H1 (cell line): ENCODE measurements around the gene RNF130. TPM values are rescaled to one million over a fixed set of nuclear protein-coding genes. Genes with fewer than 3 reads are reported as not detected.

ENCODE experiments used
- BRCA1 ChIP-seq: IDR thresholded peaks from 2 replicates; pipeline ENCODE4 v1.6.1; 2012; ENCODE audit warnings: low read depth, low read length, improper control_type of control experiment
- CREB1 ChIP-seq: IDR thresholded peaks from 2 replicates; pipeline ENCODE4 v1.6.1; 2012; ENCODE audit warnings: inconsistent platforms
- EGR1 ChIP-seq: IDR thresholded peaks from 2 replicates; pipeline ENCODE4 v1.6.1; 2011; ENCODE audit warnings: low read depth, low read length, borderline replicate concordance
- GTF2F1 ChIP-seq: IDR thresholded peaks from 2 replicates; pipeline ENCODE4 v1.6.1; 2012; ENCODE audit warnings: low read depth, low read length, improper control_type of control experiment, borderline replicate concordance
- NRF1 ChIP-seq: IDR thresholded peaks from 2 replicates; pipeline ENCODE4 v1.6.1; 2011; ENCODE audit warnings: mild to moderate bottlenecking, low read depth, low read length, improper control_type of control experiment
- TAF7 ChIP-seq: optimal IDR thresholded peaks from 2 replicates; pipeline ENCODE3; 2011; ENCODE audit warnings: low read depth, mild to moderate bottlenecking, inconsistent platforms, low read length, moderate library complexity, borderline replicate concordance
- TCF12 ChIP-seq: IDR thresholded peaks from 2 replicates; pipeline ENCODE4 v1.6.1; 2011; ENCODE audit warnings: low read depth, mild to moderate bottlenecking, low read length
- polyA plus RNA-seq, 7 experiments: library from polyadenylated mRNA; depleted of rRNA in 3 of 7; stranded (reverse) in 5 of 7; unstranded in 2 of 7; fragments of >200 nt in 5 of 7; fragments of 200-250 nt in 2 of 7; gene quantifications; 1 replicate in 5 of 7; 2 replicates in 1 of 7; 4 replicates in 1 of 7; pipeline versions ENCODE4 v1.2.1 to v1.2.3, GENCODE V29; 2011 to 2013; ENCODE audit warnings: missing spikeins in 2 of 7, mixed read lengths in 2 of 7
- total RNA-seq: library from RNA; stranded (reverse); fragmentation: NEBNext Ultra II Directional; extraction: Animal tissue kit (Norgen Biotek cat#: 25700); gene quantifications from 2 replicates; pipeline ENCODE4 v1.2.1, GENCODE V29; 2021

The RNF130 gene
- total and polyA plus RNA-seq, 2 of the 8 experiments (the other 6 are each of a cell fraction or from before 2014, with no cell fraction given), result 65.1 to 70.0 TPM

GRCh38 chr5:179975713-179976134, 95.8 kb downstream of the RNF130 start (continued):
- no peak for TF ChIP-seq GTF2F1
- TF ChIP-seq EGR1, result no peak
- TF ChIP-seq NRF1, result no peak
- no peak for TF ChIP-seq BRCA1
- no peak for TF ChIP-seq CREB1
- no peak for TF ChIP-seq TAF7
- TF ChIP-seq TCF12, result no peak
